ENCODE measurements around the gene B9D1.
A peak's percentile ranks its signal among the peaks of the same experiment; 100 is the strongest.

B9D1 gene

DNA sequence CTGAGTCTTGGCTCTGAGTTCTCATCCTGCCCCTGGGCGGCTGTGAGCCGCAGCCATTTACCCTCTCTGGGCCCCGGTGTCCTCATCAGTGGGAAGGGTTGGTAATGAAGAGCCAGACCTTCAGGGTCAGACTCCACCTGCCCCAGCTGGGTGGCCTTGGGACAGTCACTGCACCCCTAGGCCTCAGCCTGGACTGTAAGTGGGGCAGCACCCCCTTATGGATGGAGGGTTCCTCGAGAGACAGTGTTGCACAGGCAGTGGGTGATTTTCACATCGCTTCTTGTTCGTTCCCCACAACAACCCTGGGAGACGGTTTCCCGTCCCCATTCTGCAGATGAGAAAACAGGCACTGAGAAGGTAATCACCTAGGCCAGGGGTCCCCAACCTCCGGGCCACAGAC, 60.5 kb downstream of the B9D1 start:
- DNase-seq (ENCODE audit: low read depth), result no peak

- DNase-seq (ENCODE audit: low read depth), result no peak
Observed at GRCh38 chr17:19301274-19301951, 61.1 kb downstream of the B9D1 start.

- DNase-seq (ENCODE audit: low read depth), result no peak
Observed at GRCh38 chr17:19299866-19300265, 62.7 kb downstream of the B9D1 start.

DNA sequence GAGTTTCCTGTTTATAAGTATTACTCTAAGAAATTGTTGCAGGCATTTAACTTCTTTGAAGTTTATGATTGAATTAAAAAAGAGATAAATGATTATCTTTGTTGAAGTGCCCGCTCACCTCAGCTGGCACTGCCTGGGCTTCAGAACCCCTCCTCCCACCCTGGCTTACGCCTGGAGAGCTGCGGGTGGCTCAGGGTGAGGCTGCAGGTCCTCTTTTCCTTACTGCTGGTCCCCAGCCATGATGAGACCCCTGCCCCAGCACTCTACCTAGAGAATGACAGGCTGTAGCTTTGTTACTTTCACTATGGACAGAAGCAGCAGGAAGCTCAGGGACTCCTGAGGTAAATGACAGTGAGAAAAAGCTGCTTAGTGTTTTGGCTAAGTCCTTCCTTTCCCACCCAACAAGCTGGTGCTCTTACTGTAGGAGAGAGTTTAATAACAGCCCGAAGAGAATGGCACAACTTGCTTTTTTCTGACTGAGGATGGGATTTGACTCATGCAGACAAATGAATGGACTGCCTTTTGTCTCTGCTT, 63.2 kb downstream of the B9D1 start:
- DNase-seq (ENCODE audit: low read depth), result no peak

DNA sequence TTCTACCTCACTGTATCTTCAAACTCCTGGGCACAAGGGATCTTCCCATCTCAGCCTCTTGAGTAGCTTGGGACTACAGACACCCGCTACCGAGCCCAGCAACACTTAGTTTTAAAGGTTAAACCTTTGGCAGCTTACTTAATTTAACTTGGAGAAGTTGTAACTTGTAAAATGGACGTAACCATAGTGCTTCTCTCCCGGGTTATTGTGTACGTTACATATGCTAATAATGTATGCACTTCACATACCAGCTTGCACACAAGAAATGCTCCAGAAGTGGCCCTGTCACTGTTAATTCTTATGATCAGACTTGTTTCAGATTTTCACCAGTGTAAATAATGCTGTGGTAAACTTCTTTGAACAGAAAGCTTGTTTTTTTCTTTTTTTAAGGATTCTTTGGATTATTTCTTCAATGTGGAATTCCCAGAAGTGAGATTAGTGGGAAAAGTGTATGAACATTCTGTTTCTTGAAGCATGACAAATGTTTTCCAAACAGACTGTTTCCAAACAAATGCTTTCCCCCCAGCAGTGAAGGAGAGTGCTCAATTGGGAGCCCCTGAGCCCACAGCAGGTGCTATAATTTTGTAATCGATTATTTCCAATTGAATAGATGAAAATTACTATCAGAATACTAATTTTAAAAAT, 63.8 kb downstream of the B9D1 start:
- DNase-seq (ENCODE audit: low read depth), result no peak

DNA sequence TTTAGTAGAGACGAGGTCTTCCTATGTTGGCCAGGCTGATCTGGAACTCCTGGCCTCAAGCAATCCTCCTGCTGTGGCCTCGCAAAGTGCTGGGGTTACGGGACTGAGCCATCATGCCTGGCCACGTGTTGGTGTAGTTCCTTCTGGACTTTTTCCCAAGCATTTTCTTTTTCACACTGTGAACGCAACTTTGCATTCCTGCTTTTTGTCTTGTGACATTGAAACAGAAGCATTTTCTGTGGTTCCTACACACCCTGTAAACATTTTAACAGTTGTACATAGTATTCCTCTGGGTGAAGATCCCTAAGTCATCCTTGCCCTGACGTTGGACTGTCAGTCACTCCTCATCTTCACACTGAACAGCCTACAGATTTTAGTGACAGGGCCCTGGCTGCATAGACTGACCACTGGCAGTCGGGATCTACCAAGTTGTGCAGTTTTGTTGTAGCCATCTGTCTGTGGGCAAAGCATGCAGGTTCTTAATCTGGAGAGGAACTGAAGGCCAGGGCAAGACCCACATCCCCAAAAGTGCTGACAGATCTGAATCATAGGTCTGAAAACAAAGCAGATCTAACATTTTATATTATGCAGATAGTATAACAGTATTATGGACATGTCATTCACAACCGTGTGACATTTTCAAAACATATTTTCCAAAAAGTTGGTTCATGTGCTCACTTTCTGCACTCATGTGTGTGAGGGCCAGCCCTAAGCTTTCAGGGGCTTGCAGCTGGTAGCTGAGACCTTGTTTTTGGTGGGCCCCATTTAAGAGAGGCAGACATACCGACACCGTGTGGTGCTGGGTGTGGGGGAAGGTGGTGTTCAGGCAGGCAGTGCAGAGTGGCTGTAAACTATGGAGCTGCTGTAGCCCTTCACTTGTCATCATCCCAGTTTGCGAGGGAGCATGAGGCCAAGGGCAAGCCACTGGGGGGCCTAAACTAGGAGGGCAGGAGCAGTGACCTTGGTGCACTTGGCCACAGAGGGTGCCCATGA, 65.4 kb downstream of the B9D1 start:
- DNase-seq (ENCODE audit: low read depth), result no peak

- peak; percentile 4 for DNase-seq (ENCODE audit: low read depth)
Observed at GRCh38 chr17:19295473-19296135, 66.9 kb downstream of the B9D1 start.

- no peak for DNase-seq (ENCODE audit: low read depth)
Observed at GRCh38 chr17:19294443-19294842, 68.1 kb downstream of the B9D1 start.
